Measurements from ENCODE around the gene RAB13. TPM values are rescaled to one million over a fixed set of nuclear protein-coding genes. Genes with fewer than 3 reads are reported as not detected.

Gene RAB13
- total and polyA plus RNA-seq, 2 of the 13 experiments (the other 11 are each of a cell fraction or from before 2014, with no cell fraction given), result 15.9 to 24.7 TPM

DNA sequence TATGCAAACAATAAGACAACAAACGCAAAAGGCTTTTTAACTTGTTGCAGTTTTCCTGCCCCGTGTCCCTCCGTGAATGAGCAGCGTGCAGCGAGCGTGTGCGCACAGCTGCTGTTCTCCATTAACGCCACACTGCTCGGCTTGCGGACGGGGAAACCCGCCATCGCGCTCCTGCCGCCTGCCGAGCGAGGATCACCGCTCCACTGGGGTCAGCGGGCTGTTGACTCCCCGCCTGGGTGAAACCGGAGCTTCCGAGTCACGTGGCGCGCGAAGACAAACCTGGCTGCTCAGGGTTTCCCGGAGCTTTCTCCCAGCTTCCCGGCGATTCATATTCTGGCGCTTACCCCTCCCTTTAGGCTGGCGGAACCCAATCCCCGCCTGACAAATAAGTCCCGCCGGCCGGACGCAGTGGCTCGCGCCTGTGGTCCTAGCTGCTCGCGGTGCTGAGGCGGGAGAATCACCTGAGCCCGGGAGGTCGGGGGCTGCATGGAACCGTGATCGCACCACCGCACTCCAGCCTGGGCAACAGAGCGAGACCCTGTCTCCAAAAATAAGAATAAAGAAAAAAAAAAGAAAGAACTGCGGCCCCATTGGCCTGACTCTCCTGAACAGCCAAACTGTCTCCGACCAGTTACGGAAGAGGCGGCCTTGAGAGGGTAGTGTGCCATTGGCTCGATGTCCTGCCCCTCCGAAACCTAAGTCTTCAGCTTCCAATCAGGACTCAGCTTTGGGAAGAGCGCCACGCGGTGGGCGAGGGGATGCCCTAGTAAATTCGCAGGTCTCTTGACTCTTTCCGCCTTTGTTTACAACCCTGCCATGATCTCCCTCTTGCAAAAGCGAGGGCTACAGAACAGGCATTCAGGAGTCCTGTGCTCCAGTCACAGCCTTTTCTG, 18.8 kb downstream of the RAB13 start, which contains the start of gene CREB3L4 (continued):
- TF ChIP-seq ZNF20 (CRISPR knock-in tag; IDR thresholded peaks at IDR 0.05) (no peak), SALL1 (CRISPR knock-in tag; IDR thresholded peaks at IDR 0.05) (peak; percentile 88), PHF5A (CRISPR knock-in tag; IDR thresholded peaks at IDR 0.05; ENCODE audit: low read depth, unreplicated experiment) (peak; percentile 42), KLF13 (CRISPR knock-in tag; IDR thresholded peaks at IDR 0.05) (no peak), ZNF572 (CRISPR knock-in tag; IDR thresholded peaks at IDR 0.05) (peak; percentile 78; the same call in 1 of the 2 replicates), YY1 (IDR thresholded peaks at IDR 0.05; ENCODE audit: insufficient read depth, insufficient replicate concordance, low read depth, low read length) (peak; percentile 85), ZNF883 (CRISPR knock-in tag; IDR thresholded peaks at IDR 0.05; ENCODE audit: not compliant biosample characterization) (peak; percentile 91), ZNF282 (IDR thresholded peaks at IDR 0.05; ENCODE audit: partially characterized antibody) (no peak), RELA (CRISPR knock-in tag; IDR thresholded peaks at IDR 0.05) (no peak), ZMYM4 (CRISPR knock-in tag; IDR thresholded peaks at IDR 0.05) (peak; percentile 20; the same call in 1 of the 2 replicates), FOSL2 (CRISPR knock-in tag; IDR thresholded peaks at IDR 0.05) (peak; percentile 40), SNRNP70 (IDR thresholded peaks at IDR 0.05; ENCODE audit: low read depth, low read length) (no peak), ETV5 (CRISPR knock-in tag; IDR thresholded peaks at IDR 0.05; ENCODE audit: borderline replicate concordance) (peak; percentile 51; the same call in 1 of the 2 replicates), ZNF720 (CRISPR knock-in tag; IDR thresholded peaks at IDR 0.05) (no peak)
- TF ChIP-seq, protein P1, sequence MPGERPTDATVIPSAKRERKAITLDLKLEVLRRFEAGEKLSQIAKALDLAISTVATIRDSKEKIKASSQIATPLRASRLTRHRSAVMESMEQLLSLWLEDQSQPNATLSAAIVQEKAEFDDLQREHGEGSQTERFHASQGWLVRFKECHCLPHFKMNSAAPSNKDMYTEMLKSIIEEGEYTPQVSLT (CRISPR knock-in tag; IDR thresholded peaks at IDR 0.05; ENCODE audit: borderline replicate concordance, low read depth), result no peak
- TF ChIP-seq, protein P2, sequence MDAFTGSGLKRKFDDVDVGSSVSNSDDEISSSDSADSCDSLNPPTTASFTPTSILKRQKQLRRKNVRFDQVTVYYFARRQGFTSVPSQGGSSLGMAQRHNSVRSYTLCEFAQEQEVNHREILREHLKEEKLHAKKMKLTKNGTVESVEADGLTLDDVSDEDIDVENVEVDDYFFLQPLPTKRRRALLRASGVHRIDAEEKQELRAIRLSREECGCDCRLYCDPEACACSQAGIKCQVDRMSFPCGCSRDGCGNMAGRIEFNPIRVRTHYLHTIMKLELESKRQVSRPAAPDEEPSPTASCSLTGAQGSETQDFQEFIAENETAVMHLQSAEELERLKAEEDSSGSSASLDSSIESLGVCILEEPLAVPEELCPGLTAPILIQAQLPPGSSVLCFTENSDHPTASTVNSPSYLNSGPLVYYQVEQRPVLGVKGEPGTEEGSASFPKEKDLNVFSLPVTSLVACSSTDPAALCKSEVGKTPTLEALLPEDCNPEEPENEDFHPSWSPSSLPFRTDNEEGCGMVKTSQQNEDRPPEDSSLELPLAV (CRISPR knock-in tag; conservative IDR thresholded peaks at IDR 0.05; ENCODE audit: low read depth), result no peak; the same call in 1 of the 2 replicates
- TF ChIP-seq, protein P3, sequence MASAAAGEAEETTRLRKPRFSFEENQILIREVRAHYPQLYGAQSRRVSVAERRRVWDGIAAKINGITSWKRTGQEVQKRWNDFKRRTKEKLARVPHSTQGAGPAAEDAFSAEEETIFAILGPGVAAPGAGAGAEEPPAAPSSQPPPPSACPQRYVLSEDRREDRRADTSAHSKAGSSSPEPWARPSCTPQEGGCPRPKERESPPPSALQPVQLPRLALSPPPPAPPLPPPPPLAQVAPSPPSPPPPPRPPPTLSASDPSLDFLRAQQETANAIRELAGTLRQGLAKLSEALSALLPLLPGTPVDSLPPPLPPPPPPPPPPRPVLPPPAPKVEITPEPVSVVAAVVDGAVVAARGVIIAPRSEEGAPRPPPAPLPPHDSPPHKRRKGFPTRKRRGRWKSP (CRISPR knock-in tag; IDR thresholded peaks at IDR 0.05), result peak; percentile 87
- TF ChIP-seq, protein P4, sequence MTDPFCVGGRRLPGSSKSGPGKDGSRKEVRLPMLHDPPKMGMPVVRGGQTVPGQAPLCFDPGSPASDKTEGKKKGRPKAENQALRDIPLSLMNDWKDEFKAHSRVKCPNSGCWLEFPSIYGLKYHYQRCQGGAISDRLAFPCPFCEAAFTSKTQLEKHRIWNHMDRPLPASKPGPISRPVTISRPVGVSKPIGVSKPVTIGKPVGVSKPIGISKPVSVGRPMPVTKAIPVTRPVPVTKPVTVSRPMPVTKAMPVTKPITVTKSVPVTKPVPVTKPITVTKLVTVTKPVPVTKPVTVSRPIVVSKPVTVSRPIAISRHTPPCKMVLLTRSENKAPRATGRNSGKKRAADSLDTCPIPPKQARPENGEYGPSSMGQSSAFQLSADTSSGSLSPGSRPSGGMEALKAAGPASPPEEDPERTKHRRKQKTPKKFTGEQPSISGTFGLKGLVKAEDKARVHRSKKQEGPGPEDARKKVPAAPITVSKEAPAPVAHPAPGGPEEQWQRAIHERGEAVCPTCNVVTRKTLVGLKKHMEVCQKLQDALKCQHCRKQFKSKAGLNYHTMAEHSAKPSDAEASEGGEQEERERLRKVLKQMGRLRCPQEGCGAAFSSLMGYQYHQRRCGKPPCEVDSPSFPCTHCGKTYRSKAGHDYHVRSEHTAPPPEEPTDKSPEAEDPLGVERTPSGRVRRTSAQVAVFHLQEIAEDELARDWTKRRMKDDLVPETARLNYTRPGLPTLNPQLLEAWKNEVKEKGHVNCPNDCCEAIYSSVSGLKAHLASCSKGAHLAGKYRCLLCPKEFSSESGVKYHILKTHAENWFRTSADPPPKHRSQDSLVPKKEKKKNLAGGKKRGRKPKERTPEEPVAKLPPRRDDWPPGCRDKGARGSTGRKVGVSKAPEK (CRISPR knock-in tag; IDR thresholded peaks at IDR 0.05; ENCODE audit: borderline replicate concordance), result peak; percentile 91; the same call in 1 of the 2 replicates
- TF ChIP-seq, protein P5, sequence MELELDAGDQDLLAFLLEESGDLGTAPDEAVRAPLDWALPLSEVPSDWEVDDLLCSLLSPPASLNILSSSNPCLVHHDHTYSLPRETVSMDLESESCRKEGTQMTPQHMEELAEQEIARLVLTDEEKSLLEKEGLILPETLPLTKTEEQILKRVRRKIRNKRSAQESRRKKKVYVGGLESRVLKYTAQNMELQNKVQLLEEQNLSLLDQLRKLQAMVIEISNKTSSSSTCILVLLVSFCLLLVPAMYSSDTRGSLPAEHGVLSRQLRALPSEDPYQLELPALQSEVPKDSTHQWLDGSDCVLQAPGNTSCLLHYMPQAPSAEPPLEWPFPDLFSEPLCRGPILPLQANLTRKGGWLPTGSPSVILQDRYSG (CRISPR knock-in tag; IDR thresholded peaks at IDR 0.05), result 0 out of 2 replicates have a peak, but pooled peaks have one; percentile 84
- TF ChIP-seq, protein P6, sequence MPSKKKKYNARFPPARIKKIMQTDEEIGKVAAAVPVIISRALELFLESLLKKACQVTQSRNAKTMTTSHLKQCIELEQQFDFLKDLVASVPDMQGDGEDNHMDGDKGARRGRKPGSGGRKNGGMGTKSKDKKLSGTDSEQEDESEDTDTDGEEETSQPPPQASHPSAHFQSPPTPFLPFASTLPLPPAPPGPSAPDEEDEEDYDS (CRISPR knock-in tag; IDR thresholded peaks at IDR 0.05), result peak; percentile 72
